ENCODE results near the gene PRR15L.

Gene PRR15L

DNA sequence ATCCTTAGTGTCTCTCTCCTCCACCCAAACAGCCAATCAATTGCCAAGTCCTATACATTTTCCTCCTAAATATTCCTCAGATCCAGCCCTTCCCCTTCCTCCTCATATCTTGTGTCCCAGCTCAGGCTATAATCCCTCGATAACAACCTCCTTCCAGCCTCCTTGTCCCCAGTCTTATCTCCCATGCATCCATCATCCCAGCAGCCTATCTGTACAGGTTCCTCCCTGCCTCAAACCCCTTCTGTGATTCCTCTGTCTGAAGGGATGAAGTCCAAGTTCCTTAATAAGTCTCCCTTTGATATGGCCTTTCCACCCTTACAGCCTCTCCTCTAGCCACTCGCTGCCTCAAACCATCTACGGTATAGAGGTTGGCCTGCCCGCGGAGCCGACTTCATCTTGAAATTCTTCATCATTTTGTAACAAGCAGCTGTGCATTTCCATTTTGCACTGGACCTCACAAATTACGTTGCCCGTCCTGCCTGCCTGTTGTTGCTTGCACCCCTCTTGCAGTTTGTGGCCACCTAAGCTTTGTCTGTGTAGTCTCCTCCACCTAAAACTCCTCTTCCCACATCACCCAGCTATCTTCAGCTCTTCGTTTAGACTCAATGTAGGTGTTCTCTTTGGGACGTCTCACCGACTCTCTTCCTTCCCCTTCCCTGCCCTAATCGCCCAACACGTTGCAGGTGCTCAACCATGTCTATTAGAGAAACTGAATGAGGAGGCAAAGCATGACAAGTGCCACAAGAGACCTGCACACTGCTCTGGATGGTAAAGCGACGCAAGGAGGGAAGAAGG is 12.4 kb upstream of the PRR15L start:
- TF ChIP-seq TAF1 (IDR thresholded peaks at IDR 0.05; ENCODE audit: borderline replicate concordance, low read depth, low read length): no peak
- no peak for TF ChIP-seq POLR2A (IDR thresholded peaks at IDR 0.05; ENCODE audit: low read depth, low read length)
- TF ChIP-seq POLR2AphosphoS5 (IDR thresholded peaks at IDR 0.05; ENCODE audit: low read depth, low read length): no peak
- FAIRE-seq (no peak), DNase-seq (ENCODE audit: insufficient read length) (no peak)

DNA sequence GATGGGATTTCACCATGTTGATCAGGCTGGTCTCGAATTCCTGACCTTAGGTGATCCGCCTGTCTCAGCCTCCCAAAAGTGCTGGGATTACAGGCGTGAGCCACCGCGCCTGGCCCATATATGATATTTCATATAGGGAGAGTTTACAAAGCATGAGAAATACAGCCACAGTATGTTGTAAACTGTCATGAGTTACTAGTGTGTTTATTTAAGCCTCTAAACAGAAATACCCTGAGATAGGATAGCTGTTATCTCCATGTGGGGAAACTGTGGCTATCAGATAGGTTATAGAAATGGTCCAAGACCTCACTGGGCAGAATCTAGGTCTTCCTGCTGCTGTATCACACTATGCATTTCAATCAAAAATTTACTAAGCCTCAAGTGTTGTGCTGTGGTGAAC is 11.2 kb upstream of the PRR15L start:
- no peak for TF ChIP-seq TAF1 (IDR thresholded peaks at IDR 0.05; ENCODE audit: borderline replicate concordance, low read depth, low read length)
- TF ChIP-seq POLR2A (IDR thresholded peaks at IDR 0.05; ENCODE audit: low read depth, low read length): no peak
- TF ChIP-seq POLR2AphosphoS5 (IDR thresholded peaks at IDR 0.05; ENCODE audit: low read depth, low read length): no peak
- DNase-seq (ENCODE audit: insufficient read length) (no peak), FAIRE-seq (no peak)

DNA sequence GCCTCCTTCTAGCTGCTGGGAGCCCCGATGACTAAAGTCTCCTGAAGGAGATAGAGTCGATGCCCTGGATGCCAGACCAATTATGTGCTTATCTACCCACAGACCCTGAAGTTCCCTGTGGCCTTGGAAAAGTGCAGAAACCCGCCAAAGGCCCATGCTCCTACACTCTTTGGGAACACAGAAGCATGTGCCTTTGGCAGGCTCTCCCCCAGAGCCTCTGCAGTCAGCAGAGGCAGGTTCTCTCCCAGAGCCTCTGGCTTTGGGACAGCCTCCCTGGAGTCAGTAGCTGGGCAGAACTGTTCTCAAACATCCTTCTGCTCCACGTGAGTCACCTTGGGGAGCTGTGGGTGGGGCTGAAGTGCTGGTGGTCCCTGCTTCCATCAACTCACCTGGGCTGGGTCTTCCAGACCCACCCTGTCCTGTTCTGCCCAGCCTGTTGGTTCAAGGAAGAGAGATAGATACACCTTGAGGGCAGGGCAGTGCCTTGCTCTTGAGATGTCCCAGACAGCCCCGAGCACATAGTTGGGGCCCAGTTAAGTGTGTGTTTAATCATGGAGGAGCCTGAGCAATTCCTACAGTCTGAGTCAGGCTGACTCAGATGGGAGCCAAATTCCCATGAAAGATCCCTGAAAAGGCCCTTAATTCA is 10.0 kb upstream of the PRR15L start:
- FAIRE-seq (no peak), DNase-seq (ENCODE audit: insufficient read length) (no peak)
- TF ChIP-seq POLR2AphosphoS5 (IDR thresholded peaks at IDR 0.05; ENCODE audit: low read depth, low read length): no peak
- TF ChIP-seq TAF1 (IDR thresholded peaks at IDR 0.05; ENCODE audit: borderline replicate concordance, low read depth, low read length): no peak
- no peak for TF ChIP-seq POLR2A (IDR thresholded peaks at IDR 0.05; ENCODE audit: low read depth, low read length)

DNA sequence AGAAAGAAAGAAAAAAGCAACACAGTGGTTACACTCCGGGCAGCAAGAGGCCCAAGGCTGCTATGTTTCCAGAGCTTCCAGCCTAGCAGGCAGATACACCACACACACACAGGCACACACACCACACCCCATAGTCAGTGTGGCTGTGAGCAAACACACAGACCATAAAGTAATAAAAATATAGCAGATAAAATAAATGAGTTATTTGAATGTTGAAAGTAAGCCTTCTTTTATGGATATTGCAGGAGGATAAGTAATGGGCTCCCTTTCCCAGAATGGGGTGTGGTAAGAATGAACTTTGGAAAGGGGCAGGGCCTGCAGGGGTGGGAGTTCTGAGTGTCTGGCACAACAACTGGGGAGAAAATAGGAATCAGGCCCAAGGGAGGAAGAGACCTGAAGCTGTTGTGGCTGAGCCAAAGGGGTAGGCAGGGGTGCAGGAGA is 8.4 kb upstream of the PRR15L start:
- TF ChIP-seq TAF1 (IDR thresholded peaks at IDR 0.05; ENCODE audit: borderline replicate concordance, low read depth, low read length): no peak
- no peak for TF ChIP-seq POLR2A (IDR thresholded peaks at IDR 0.05; ENCODE audit: low read depth, low read length)
- TF ChIP-seq POLR2AphosphoS5 (IDR thresholded peaks at IDR 0.05; ENCODE audit: low read depth, low read length): no peak
- DNase-seq (ENCODE audit: insufficient read length): no peak
- FAIRE-seq: no peak

DNA sequence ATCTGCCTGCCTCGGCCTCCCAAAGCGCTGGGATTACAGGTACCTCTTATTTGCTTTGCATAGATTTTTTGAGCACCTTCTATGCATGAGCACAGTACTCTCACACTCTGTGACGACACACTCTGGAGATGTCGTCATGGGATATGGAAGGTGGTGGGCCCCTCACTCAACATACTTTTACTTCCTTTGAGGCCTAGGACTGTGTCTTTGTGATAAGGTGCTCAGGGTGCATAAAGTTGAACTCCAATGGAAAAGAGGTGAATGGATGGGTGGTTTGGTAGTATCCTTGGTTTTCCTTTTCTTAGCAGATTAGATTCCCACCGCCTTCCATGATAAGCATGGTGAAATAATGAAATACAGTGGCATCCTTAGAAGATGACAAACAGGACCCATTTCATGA is 7.2 kb upstream of the PRR15L start:
- FAIRE-seq: no peak
- no peak for TF ChIP-seq TAF1 (IDR thresholded peaks at IDR 0.05; ENCODE audit: borderline replicate concordance, low read depth, low read length)
- TF ChIP-seq POLR2AphosphoS5 (IDR thresholded peaks at IDR 0.05; ENCODE audit: low read depth, low read length): no peak
- no peak for TF ChIP-seq POLR2A (IDR thresholded peaks at IDR 0.05; ENCODE audit: low read depth, low read length)
- no peak for DNase-seq (ENCODE audit: insufficient read length)

DNA sequence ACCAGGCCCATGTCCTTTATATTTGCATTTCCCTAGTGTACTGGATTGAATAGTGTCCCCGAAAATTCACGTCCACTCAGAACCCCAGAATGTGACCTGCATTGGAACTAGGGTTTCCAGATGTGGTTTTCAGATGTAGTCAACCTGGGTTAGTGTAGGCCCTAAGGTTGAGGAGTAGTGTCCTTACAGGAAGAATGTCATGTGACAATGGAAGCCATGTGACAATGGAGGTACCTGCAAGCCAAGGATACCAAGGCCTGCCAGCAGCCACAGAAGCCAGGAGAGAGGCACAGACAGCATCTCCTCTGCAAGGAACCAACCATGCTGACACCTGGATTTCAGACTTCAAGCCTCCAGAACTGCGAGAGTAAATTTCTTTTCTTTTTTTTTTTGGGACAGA is 5.2 kb upstream of the PRR15L start:
- DNase-seq (ENCODE audit: insufficient read length) (no peak), FAIRE-seq (no peak)
- no peak for TF ChIP-seq POLR2A (IDR thresholded peaks at IDR 0.05; ENCODE audit: low read depth, low read length)
- no peak for TF ChIP-seq POLR2AphosphoS5 (IDR thresholded peaks at IDR 0.05; ENCODE audit: low read depth, low read length)
- TF ChIP-seq TAF1 (IDR thresholded peaks at IDR 0.05; ENCODE audit: borderline replicate concordance, low read depth, low read length): no peak

DNA sequence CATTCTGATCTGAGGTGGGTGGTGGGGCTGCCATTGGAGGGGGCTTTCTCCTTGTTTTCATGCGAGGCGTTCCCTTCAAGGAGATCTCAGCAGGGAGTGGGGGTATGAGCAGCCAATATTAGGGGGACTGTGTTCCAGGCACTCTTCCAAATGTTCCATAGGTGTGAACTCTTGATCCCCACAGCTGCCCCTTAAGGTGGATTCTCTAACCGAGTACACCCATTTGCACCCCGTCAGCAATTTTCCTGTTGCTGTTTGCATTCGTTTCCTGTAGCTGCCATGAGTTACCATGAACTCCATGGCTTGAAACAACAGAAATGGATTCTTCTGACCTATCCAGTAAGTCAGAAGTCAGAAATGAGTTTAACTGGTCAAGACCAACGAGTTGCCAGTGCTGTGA is 3.7 kb upstream of the PRR15L start:
- no peak for TF ChIP-seq POLR2AphosphoS5 (IDR thresholded peaks at IDR 0.05; ENCODE audit: low read depth, low read length)
- no peak for TF ChIP-seq POLR2A (IDR thresholded peaks at IDR 0.05; ENCODE audit: low read depth, low read length)
- no peak for TF ChIP-seq TAF1 (IDR thresholded peaks at IDR 0.05; ENCODE audit: borderline replicate concordance, low read depth, low read length)
- no peak for FAIRE-seq
- no peak for DNase-seq (ENCODE audit: insufficient read length)

DNA sequence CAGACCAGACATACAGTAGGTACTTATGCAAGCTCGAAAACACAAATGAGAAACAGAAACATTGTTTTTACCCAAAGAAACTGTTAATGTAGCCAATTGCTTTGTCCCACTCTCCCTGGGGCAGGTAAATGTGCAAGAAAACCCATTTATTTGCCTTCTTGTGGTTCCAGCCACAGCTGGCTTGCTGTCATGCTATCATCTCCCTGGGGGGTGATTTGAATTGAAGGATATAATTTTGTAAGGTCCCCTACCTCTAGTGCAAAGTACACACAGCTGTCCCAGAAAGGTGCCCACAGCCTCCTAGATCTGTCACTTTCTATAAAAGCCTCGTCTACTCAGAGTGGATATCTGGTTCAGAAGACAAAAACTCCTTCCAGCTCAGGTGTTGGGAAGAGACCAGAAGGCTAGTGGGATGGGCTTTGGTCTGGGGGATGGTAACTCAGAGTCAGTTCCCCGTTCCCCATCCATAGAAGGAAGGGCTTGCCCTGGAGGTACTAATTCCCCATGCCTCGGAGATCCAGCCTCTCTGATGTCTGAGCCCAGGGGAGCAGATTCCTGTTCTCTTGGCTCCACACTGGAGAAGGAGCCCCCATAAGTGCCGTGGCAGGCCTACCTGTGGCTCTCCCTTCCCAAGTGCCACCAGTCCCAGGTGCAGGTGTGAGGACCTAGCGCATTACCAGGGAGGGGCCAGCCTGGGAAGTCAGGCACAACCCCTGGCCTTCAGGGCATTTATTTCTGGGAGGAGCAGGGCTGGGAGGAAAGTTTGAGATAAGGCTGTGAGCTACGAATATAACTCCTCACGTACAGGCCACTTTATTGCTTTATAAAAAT is 2.4 kb upstream of the PRR15L start:
- TF ChIP-seq TAF1 (IDR thresholded peaks at IDR 0.05; ENCODE audit: borderline replicate concordance, low read depth, low read length) (no peak), POLR2A (IDR thresholded peaks at IDR 0.05; ENCODE audit: low read depth, low read length) (no peak), POLR2AphosphoS5 (IDR thresholded peaks at IDR 0.05; ENCODE audit: low read depth, low read length) (no peak)
- no peak for DNase-seq (ENCODE audit: insufficient read length)
- FAIRE-seq: no peak

DNA sequence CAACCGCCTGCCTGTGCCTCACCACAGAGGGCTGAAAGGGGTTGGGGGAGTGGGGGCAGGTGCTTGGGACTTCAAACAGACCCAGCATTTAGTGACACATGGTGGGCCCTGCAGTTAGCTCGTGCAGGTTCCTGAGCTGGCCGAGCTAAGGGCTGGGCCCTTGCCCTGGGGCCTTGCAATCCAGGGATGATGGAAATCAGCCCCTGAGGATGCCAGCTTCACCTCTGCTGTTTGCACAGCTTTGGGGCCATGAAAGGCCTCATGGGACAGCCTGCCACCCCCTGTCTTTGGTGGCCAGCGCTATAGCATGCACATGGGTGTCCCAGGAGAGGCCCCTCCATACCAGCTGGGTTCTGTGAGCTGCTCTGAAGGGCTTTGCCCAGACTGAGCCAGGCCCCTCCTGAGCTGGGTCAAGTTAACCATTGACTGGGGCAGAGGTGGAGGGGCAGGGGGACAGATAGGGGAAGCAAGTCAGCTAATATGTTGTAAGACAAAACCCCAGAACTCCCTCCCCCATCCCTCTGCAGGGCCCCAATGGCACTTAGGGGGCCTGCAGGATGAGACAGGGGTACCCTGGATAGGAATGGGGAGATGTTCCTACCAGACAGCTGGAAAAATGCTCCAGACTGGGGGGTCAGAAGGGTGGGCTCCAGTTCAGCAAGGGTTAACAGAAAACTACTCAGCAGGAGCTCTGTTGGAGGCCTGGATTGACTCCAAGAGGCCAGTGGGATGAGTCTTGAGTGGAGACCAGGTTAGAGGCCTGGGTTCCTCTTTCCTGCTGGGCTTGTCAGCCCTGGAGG is 692 bp downstream of the PRR15L start:
- no peak for FAIRE-seq
- no peak for TF ChIP-seq POLR2AphosphoS5 (IDR thresholded peaks at IDR 0.05; ENCODE audit: low read depth, low read length)
- TF ChIP-seq TAF1 (IDR thresholded peaks at IDR 0.05; ENCODE audit: borderline replicate concordance, low read depth, low read length): no peak
- TF ChIP-seq POLR2A (IDR thresholded peaks at IDR 0.05; ENCODE audit: low read depth, low read length): no peak
- no peak for DNase-seq (ENCODE audit: insufficient read length)

DNA sequence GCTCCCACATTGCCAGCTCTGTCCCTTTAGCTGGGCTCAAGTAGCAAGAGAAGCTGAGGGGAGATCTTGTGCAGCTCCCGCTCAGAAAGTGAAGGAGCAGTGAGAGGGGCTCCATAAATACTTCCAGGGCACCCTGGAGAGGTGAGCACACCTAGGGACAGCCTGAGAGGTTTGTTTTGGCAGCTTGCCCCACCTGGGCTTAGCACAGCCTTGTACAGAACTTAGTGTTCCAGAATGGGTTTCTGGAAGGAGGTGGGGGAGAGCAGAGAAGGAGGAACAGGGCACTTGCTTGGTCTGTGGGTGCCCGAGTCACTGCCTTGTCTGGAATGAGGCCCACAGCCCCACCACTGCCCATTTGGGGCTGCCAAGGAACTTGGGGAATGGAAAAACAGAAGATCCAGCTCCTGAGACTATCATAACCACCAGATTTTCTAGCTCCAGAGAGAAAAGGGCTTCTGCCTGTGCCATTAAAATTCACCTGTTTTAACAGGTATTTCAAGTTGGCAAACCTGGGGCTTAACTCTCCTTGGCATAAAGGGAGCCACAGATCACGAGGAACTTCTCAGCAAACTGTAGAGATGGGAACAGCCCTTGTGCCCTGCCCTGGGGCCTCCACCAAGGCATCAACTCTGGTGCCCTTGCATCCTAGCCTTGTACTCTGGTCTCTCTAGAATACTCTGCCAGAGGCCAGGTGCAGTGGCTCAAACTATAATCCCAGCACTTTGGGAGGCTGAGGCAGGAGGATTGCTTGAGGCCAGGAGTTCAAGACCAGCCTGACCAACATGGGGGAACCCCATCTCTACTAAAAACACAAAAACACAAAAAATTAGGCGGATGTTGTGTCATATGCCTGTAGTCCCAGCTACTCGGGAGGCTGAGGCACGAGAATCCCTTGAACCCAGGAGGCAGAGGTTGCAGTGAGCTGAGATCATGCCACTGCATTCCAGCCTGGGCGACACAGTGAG is 1.9 kb downstream of the PRR15L start:
- FAIRE-seq (no peak), DNase-seq (ENCODE audit: insufficient read length) (no peak)
- no peak for TF ChIP-seq POLR2A (IDR thresholded peaks at IDR 0.05; ENCODE audit: low read depth, low read length)
- TF ChIP-seq TAF1 (IDR thresholded peaks at IDR 0.05; ENCODE audit: borderline replicate concordance, low read depth, low read length): no peak
- TF ChIP-seq POLR2AphosphoS5 (IDR thresholded peaks at IDR 0.05; ENCODE audit: low read depth, low read length): no peak

All from GM12892 (cell line).